ENCODE data around the gene CMTM3.
"Not testable (repeated sequence)": the region's sequence is repeated elsewhere in the genome, so short reads cannot be mapped to it uniquely, and the experiment has no call there.

The CMTM3 gene

GRCh38 chr16:66660422-66661209 is 56.1 kb downstream of the CMTM3 start:
- H3K4me2 ChIP-seq (ENCODE audit: low read length), result no peak overlapping the region
- H3F3A ChIP-seq (ENCODE audit: insufficient read depth, low read length), result no peaks in the 10 kb centered on the region
- no peaks in the 10 kb centered on the region for H3K36me3 ChIP-seq (ENCODE audit: insufficient read depth, low read length)
- no peak overlapping the region for H3K4me3 ChIP-seq (ENCODE audit: low read depth, low read length, poor library complexity, severe bottlenecking)
- no peak for TF ChIP-seq CTCF (IDR thresholded peaks at IDR 0.05; ENCODE audit: low read length)
- TF ChIP-seq EZH2 (IDR thresholded peaks at IDR 0.05; ENCODE audit: borderline replicate concordance, low read length), result no peak
- H3K4me1 ChIP-seq (ENCODE audit: insufficient read depth, low read length, severe bottlenecking), result no peaks in the 10 kb centered on the region
- no peak overlapping the region for H3K27ac ChIP-seq (ENCODE audit: low read depth, low read length, poor library complexity, severe bottlenecking)
- H2AFZ ChIP-seq (ENCODE audit: low read length), result no peak overlapping the region
- H3K9ac ChIP-seq (ENCODE audit: low read length), result no peak overlapping the region
- H3K9me3 ChIP-seq (ENCODE audit: low read length), result no peaks in the 10 kb centered on the region
- no peaks in the 10 kb centered on the region for H3K27me3 ChIP-seq (ENCODE audit: insufficient read depth, low read length)
- H3K79me2 ChIP-seq (ENCODE audit: insufficient read depth, low read length), result no peaks in the 10 kb centered on the region
- no peaks in the 10 kb centered on the region for H3K9me2 ChIP-seq (ENCODE audit: low read depth, low read length)
- no peaks in the 10 kb centered on the region for H4K20me1 ChIP-seq (ENCODE audit: insufficient read depth, low read length)

GRCh38 chr16:66661210-66661560 is 56.7 kb downstream of the CMTM3 start:
- H3K27ac ChIP-seq (ENCODE audit: low read depth, low read length, poor library complexity, severe bottlenecking), result no peak overlapping the region

GRCh38 chr16:66661671-66662346 is 57.3 kb downstream of the CMTM3 start:
- H3K9me3 ChIP-seq (ENCODE audit: low read length); H3K27me3 ChIP-seq (ENCODE audit: insufficient read depth, low read length); H3K4me3 ChIP-seq (ENCODE audit: low read depth, low read length, poor library complexity, severe bottlenecking); H3K27ac ChIP-seq (ENCODE audit: low read depth, low read length, poor library complexity, severe bottlenecking); H3K4me1 ChIP-seq (ENCODE audit: insufficient read depth, low read length, severe bottlenecking); H3K79me2 ChIP-seq (ENCODE audit: insufficient read depth, low read length); H2AFZ ChIP-seq (ENCODE audit: low read length); H3K36me3 ChIP-seq (ENCODE audit: insufficient read depth, low read length); H3F3A ChIP-seq (ENCODE audit: insufficient read depth, low read length); H3K9me2 ChIP-seq (ENCODE audit: low read depth, low read length); H4K20me1 ChIP-seq (ENCODE audit: insufficient read depth, low read length); H3K9ac ChIP-seq (ENCODE audit: low read length); H3K4me2 ChIP-seq (ENCODE audit: low read length): not testable (repeated sequence)

More at GRCh38 chr16:66661210-66661560, 56.7 kb downstream of the CMTM3 start:
- Histone ChIP-seq H3K36me3 (ENCODE audit: insufficient read depth, low read length) (no peaks in the 10 kb centered on the region), H3K27me3 (ENCODE audit: insufficient read depth, low read length) (no peaks in the 10 kb centered on the region), H3K9me2 (ENCODE audit: low read depth, low read length) (no peaks in the 10 kb centered on the region), H3K9me3 (ENCODE audit: low read length) (no peaks in the 10 kb centered on the region), H3K4me1 (ENCODE audit: insufficient read depth, low read length, severe bottlenecking) (no peaks in the 10 kb centered on the region), H3K9ac (ENCODE audit: low read length) (no peak overlapping the region), H2AFZ (ENCODE audit: low read length) (no peak overlapping the region), H3K4me2 (ENCODE audit: low read length) (no peak overlapping the region), H4K20me1 (ENCODE audit: insufficient read depth, low read length) (no peaks in the 10 kb centered on the region), H3F3A (ENCODE audit: insufficient read depth, low read length) (no peaks in the 10 kb centered on the region), H3K79me2 (ENCODE audit: insufficient read depth, low read length) (no peaks in the 10 kb centered on the region), H3K4me3 (ENCODE audit: low read depth, low read length, poor library complexity, severe bottlenecking) (no peak overlapping the region)
- no peak for TF ChIP-seq CTCF (IDR thresholded peaks at IDR 0.05; ENCODE audit: low read length)
- no peak for TF ChIP-seq EZH2 (IDR thresholded peaks at IDR 0.05; ENCODE audit: borderline replicate concordance, low read length)

Data from OCI-LY1 (cell line).